Calu3 (cell line): ENCODE measurements around the gene KRTAP2-4. TPM values are rescaled to one million over a fixed set of nuclear protein-coding genes. Genes with fewer than 3 reads are reported as not detected.
"Not testable (repeated sequence)": the region's sequence is repeated elsewhere in the genome, so short reads cannot be mapped to it uniquely, and the experiment has no call there.

Source experiments
- BruUV-seq: library from RNA; stranded (reverse); fragments of 400-500 nt; replicated peaks from 2 replicates; lab custom pipeline; 2021; lab: Mats Ljungman, UMichigan
- CTCF ChIA-PET: fragments of 300-600 bp; sonication (Branson Sonifier 250); formaldehyde crosslinking; loops from one replicate; lab custom pipeline; 2022; ENCODE audit warnings: antibody characterized with exemption; lab: Charles Lee
- DNase-seq: peaks from one replicate; pipeline ENCODE4 v3.0.0; 2022
- H3K27ac Mint-ChIP-seq: one replicate; pipeline ENCODE4 v1.8.0; 2022; ENCODE audit warnings: mixed read lengths; ENCODE audit not compliant: unreplicated experiment
- H3K27me3 Mint-ChIP-seq: one replicate; pipeline ENCODE4 v1.8.0; 2022; ENCODE audit warnings: mixed read lengths; ENCODE audit not compliant: unreplicated experiment
- H3K36me3 Mint-ChIP-seq: one replicate; pipeline ENCODE4 v1.8.0; 2022; ENCODE audit warnings: mild to moderate bottlenecking, moderate library complexity, mixed read lengths; ENCODE audit not compliant: insufficient read depth, unreplicated experiment
- H3K4me1 Mint-ChIP-seq: one replicate; pipeline ENCODE4 v1.8.0; 2022; ENCODE audit warnings: mild to moderate bottlenecking, low read depth, mixed read lengths; ENCODE audit not compliant: unreplicated experiment
- H3K4me3 Mint-ChIP-seq: one replicate; pipeline ENCODE4 v1.8.0; 2022; ENCODE audit warnings: mild to moderate bottlenecking, low read depth, moderate library complexity, mixed read lengths; ENCODE audit not compliant: unreplicated experiment
- H3K9me3 Mint-ChIP-seq: one replicate; pipeline ENCODE4 v1.8.0; 2022; ENCODE audit warnings: low read depth, mixed read lengths; ENCODE audit not compliant: unreplicated experiment
- CTCF ChIP-seq: fragments of 200-600 bp; IDR thresholded peaks from one replicate; pipeline ENCODE4 v1.8.0; 2022; ENCODE audit warnings: antibody characterized with exemption; ENCODE audit not compliant: unreplicated experiment
- intact Hi-C: fragments of 100-400 bp; cut with micrococcal nuclease; formaldehyde crosslinking; loops from one replicate; pipeline ENCODE4 v1.10.0; 2022; ENCODE audit not compliant: unreplicated experiment
- total RNA-seq: library from RNA; stranded (reverse); gene quantifications from 2 replicates; pipeline ENCODE4 v1.2.3, GENCODE V29; 2022

Gene KRTAP2-4
- total RNA-seq, 1 experiment from 2014 or later: not detected

GRCh38 chr17:41103896-41104295, 38.2 kb upstream of the KRTAP2-4 start:
- peaks cover 51% of the 10 kb centered on the region for H3K4me1 Mint-ChIP-seq

GRCh38 chr17:41101586-41102259, 36.0 kb upstream of the KRTAP2-4 start, which contains the start of gene KRTAP4-16:
TSS of gene KRTAP4-16 (minus strand) at chr17:41102209. CDS start at chr17:41102209, 0 bp downstream.
- DNase-seq: no peak
- Mint-ChIP-seq H3K27me3 (no peaks in the 10 kb centered on the region), H3K4me1 (peaks cover 68% of the 10 kb centered on the region), H3K27ac (no peak within 1 kb of the TSS), H3K4me3 (no peak within 1 kb of the TSS), H3K36me3 (no peaks in the 10 kb centered on the region), H3K9me3 (no peaks in the 10 kb centered on the region)
- no peak for TF ChIP-seq CTCF
- CTCF ChIA-PET: no interaction called here
- intact Hi-C loops: no loop called here
- no TSS peak for BruUV-seq

More at GRCh38 chr17:41103896-41104295, 38.2 kb upstream of the KRTAP2-4 start:
- DNase-seq: no peak
- no TSS peak for BruUV-seq
- Mint-ChIP-seq H3K36me3 (no peaks in the 10 kb centered on the region), H3K4me3 (no peak overlapping the region), H3K27me3 (no peaks in the 10 kb centered on the region), H3K27ac (peak overlapping the region; percentile 7), H3K9me3 (peaks cover 5% of the 10 kb centered on the region)
- intact Hi-C loops: no loop called here
- CTCF ChIA-PET: interaction anchor here (0.6 kb wide), 2 partner anchors 16 to 175 kb away, joined by 3 to 5 read pairs; no protein-coding TSS in a partner anchor
- no peak for TF ChIP-seq CTCF

- H3K27ac Mint-ChIP-seq: peak overlapping the region; percentile 4
- peaks cover 61% of the 10 kb centered on the region for H3K4me1 Mint-ChIP-seq
- DNase-seq: peak; percentile 57
- intact Hi-C loops, H3K9me3 Mint-ChIP-seq, H3K4me3 Mint-ChIP-seq, H3K36me3 Mint-ChIP-seq, H3K27me3 Mint-ChIP-seq, BruUV-seq, CTCF ChIA-PET: not testable (repeated sequence)
Observed at GRCh38 chr17:41099682-41100480, 34.2 kb upstream of the KRTAP2-4 start.

GRCh38 chr17:41098481-41098880, 32.8 kb upstream of the KRTAP2-4 start:
- intact Hi-C loops: no loop called here
- Mint-ChIP-seq H3K36me3 (no peaks in the 10 kb centered on the region), H3K4me1 (peaks cover 54% of the 10 kb centered on the region), H3K27me3 (no peaks in the 10 kb centered on the region), H3K4me3 (no peak overlapping the region), H3K27ac (no peak overlapping the region), H3K9me3 (no peaks in the 10 kb centered on the region)
- no peak for TF ChIP-seq CTCF
- no TSS peak for BruUV-seq
- DNase-seq: no peak
- CTCF ChIA-PET: interaction anchor here (0.7 kb wide), 1 partner anchor 30 kb away, joined by 4 read pairs; no protein-coding TSS in a partner anchor
